ENCODE measurements around the gene ETNK1. TPM values are rescaled to one million over a fixed set of nuclear protein-coding genes. Genes with fewer than 3 reads are reported as not detected.
A peak's percentile ranks its signal among the peaks of the same experiment; 100 is the strongest.

ETNK1 gene, protein sequence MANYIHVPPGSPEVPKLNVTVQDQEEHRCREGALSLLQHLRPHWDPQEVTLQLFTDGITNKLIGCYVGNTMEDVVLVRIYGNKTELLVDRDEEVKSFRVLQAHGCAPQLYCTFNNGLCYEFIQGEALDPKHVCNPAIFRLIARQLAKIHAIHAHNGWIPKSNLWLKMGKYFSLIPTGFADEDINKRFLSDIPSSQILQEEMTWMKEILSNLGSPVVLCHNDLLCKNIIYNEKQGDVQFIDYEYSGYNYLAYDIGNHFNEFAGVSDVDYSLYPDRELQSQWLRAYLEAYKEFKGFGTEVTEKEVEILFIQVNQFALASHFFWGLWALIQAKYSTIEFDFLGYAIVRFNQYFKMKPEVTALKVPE
- total RNA-seq = 64.4 TPM
- polyA plus RNA-seq = 10 to 100 TPM; 20.9 to 24.7 (median 21.6) TPM

GRCh38 chr12:22624870-22625761 lies at the start of gene ETNK1:
TSS of gene ETNK1 (plus strand) at chr12:22625171. CDS start at chr12:22625431, 260 bp downstream.
- Mint-ChIP-seq H3K4me3 (peak within 1 kb of the TSS; percentile 94 to 99 (median 96)), H3K4me1 (peaks cover 36 to 48% (median 41%) of the 10 kb centered on the region in 4 donors), H3K9me3 (peaks cover 0 to 2% (median 0%) of the 10 kb centered on the region in 7 donors), H3K27me3 (peaks cover 29% of the 10 kb centered on the region), H3K36me3 (no peaks in the 10 kb centered on the region), H3K27ac (peak within 1 kb of the TSS; percentile 94 to 100 (median 97))
- H3K4me3 ChIP-seq (ENCODE audit: low read depth, low read length) = peak within 1 kb of the TSS; percentile 94
- peak; percentile 96 to 98 for ATAC-seq (ENCODE audit: low read depth in 2 of 2)
- H3K4me1 ChIP-seq (ENCODE audit: control insufficient read depth, insufficient read depth, low read length, poor library complexity, severe bottlenecking) = peaks cover 26% of the 10 kb centered on the region
- peak; percentile 79 to 89 (median 79) for DNase-seq
- no peaks in the 10 kb centered on the region for H3K36me3 ChIP-seq (ENCODE audit: control insufficient read depth, insufficient read depth, low read length)
- no peaks in the 10 kb centered on the region for H3K9me3 ChIP-seq (ENCODE audit: control insufficient read depth in 2 of 2, low read length in 2 of 2)
- peaks cover 5% of the 10 kb centered on the region for H3K27me3 ChIP-seq (ENCODE audit: control insufficient read depth, insufficient read depth, low read length)
- peak within 1 kb of the TSS; percentile 90 for H3K27ac ChIP-seq (ENCODE audit: insufficient read depth, low read length, poor library complexity, severe bottlenecking)

- Mint-ChIP-seq H3K4me1 (no peaks in the 10 kb centered on the region), H3K9me3 (peaks cover 0 to 2% (median 0%) of the 10 kb centered on the region in 7 donors), H3K36me3 (no peaks in the 10 kb centered on the region), H3K27me3 (peaks cover 6% of the 10 kb centered on the region), H3K4me3 (no peak overlapping the region), H3K27ac (no peak overlapping the region)
- Histone ChIP-seq H3K4me3 (ENCODE audit: low read depth, low read length) (no peak overlapping the region), H3K36me3 (ENCODE audit: control insufficient read depth, insufficient read depth, low read length) (no peaks in the 10 kb centered on the region), H3K9me3 (ENCODE audit: control insufficient read depth in 2 of 2, low read length in 2 of 2) (no peaks in the 10 kb centered on the region), H3K4me1 (ENCODE audit: control insufficient read depth, insufficient read depth, low read length, poor library complexity, severe bottlenecking) (no peaks in the 10 kb centered on the region), H3K27me3 (ENCODE audit: control insufficient read depth, insufficient read depth, low read length) (peaks cover 4% of the 10 kb centered on the region), H3K27ac (ENCODE audit: insufficient read depth, low read length, poor library complexity, severe bottlenecking) (no peak overlapping the region)
- ATAC-seq (ENCODE audit: low read depth in 2 of 2) (no peak), DNase-seq (no peak)
These were observed 48.9 kb upstream of the ETNK1 start for GRCh38 chr12:22576065-22576464.

GRCh38 chr12:22576473-22576872 lies 48.5 kb upstream of the ETNK1 start:
- no peaks in the 10 kb centered on the region for H3K9me3 ChIP-seq (ENCODE audit: control insufficient read depth in 2 of 2, low read length in 2 of 2)
- no peaks in the 10 kb centered on the region for H3K4me1 Mint-ChIP-seq
- peaks cover 6% of the 10 kb centered on the region for H3K27me3 Mint-ChIP-seq
- no peak overlapping the region for H3K27ac ChIP-seq (ENCODE audit: insufficient read depth, low read length, poor library complexity, severe bottlenecking)
- H3K4me3 ChIP-seq (ENCODE audit: low read depth, low read length) = no peak overlapping the region
- H3K9me3 Mint-ChIP-seq = peaks cover 0 to 2% (median 0%) of the 10 kb centered on the region in 7 donors
- H3K27ac Mint-ChIP-seq = no peak overlapping the region
- ATAC-seq (ENCODE audit: low read depth in 2 of 2) (no peak), DNase-seq (no peak)
- H3K4me1 ChIP-seq (ENCODE audit: control insufficient read depth, insufficient read depth, low read length, poor library complexity, severe bottlenecking) = no peaks in the 10 kb centered on the region
- no peaks in the 10 kb centered on the region for H3K36me3 Mint-ChIP-seq
- H3K36me3 ChIP-seq (ENCODE audit: control insufficient read depth, insufficient read depth, low read length) = no peaks in the 10 kb centered on the region
- peaks cover 4% of the 10 kb centered on the region for H3K27me3 ChIP-seq (ENCODE audit: control insufficient read depth, insufficient read depth, low read length)
- no peak overlapping the region for H3K4me3 Mint-ChIP-seq

GRCh38 chr12:22577667-22578066 lies 47.3 kb upstream of the ETNK1 start:
- no peak overlapping the region for H3K4me3 ChIP-seq (ENCODE audit: low read depth, low read length)
- no peaks in the 10 kb centered on the region for H3K4me1 ChIP-seq (ENCODE audit: control insufficient read depth, insufficient read depth, low read length, poor library complexity, severe bottlenecking)
- Mint-ChIP-seq H3K36me3 (no peaks in the 10 kb centered on the region), H3K4me3 (no peak overlapping the region), H3K27me3 (no peaks in the 10 kb centered on the region), H3K27ac (no peak overlapping the region), H3K9me3 (peaks cover 0 to 2% (median 0%) of the 10 kb centered on the region in 7 donors), H3K4me1 (no peaks in the 10 kb centered on the region)
- DNase-seq (no peak), ATAC-seq (ENCODE audit: low read depth in 2 of 2) (no peak)
- no peaks in the 10 kb centered on the region for H3K36me3 ChIP-seq (ENCODE audit: control insufficient read depth, insufficient read depth, low read length)
- no peaks in the 10 kb centered on the region for H3K27me3 ChIP-seq (ENCODE audit: control insufficient read depth, insufficient read depth, low read length)
- no peaks in the 10 kb centered on the region for H3K9me3 ChIP-seq (ENCODE audit: control insufficient read depth in 2 of 2, low read length in 2 of 2)
- no peak overlapping the region for H3K27ac ChIP-seq (ENCODE audit: insufficient read depth, low read length, poor library complexity, severe bottlenecking)

GRCh38 chr12:22578328-22578727 lies 46.6 kb upstream of the ETNK1 start:
- no peaks in the 10 kb centered on the region for H3K4me1 Mint-ChIP-seq
- Histone ChIP-seq H3K27ac (ENCODE audit: insufficient read depth, low read length, poor library complexity, severe bottlenecking) (no peak overlapping the region), H3K9me3 (ENCODE audit: control insufficient read depth in 2 of 2, low read length in 2 of 2) (no peaks in the 10 kb centered on the region), H3K27me3 (ENCODE audit: control insufficient read depth, insufficient read depth, low read length) (no peaks in the 10 kb centered on the region), H3K4me1 (ENCODE audit: control insufficient read depth, insufficient read depth, low read length, poor library complexity, severe bottlenecking) (no peaks in the 10 kb centered on the region), H3K4me3 (ENCODE audit: low read depth, low read length) (no peak overlapping the region), H3K36me3 (ENCODE audit: control insufficient read depth, insufficient read depth, low read length) (no peaks in the 10 kb centered on the region)
- H3K4me3 Mint-ChIP-seq = no peak overlapping the region
- ATAC-seq (ENCODE audit: low read depth in 2 of 2) = no peak
- H3K27me3 Mint-ChIP-seq = no peaks in the 10 kb centered on the region
- H3K9me3 Mint-ChIP-seq = peaks cover 0 to 2% (median 0%) of the 10 kb centered on the region in 7 donors
- no peaks in the 10 kb centered on the region for H3K36me3 Mint-ChIP-seq
- H3K27ac Mint-ChIP-seq = no peak overlapping the region
- DNase-seq = no peak

DNA sequence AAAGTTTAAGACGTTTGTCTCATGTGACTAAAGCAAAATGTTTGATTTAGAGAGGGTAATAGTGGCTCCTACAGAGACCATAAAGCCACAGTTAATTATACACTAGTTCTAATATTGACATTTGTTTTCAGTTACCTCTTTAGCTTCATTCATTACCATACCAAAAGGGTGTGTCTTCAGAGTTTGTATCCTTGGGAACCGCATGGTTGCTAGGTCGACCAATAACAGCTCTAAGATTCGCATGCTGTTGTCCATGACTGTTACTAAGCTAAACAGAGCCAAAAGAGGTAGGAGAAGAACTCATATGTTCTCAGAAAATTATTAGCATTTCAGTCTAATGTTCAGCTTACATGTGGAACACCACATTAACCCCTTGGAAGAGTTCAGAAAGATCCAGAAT lies 36.2 kb upstream of the ETNK1 start:
- H3K27ac ChIP-seq (ENCODE audit: insufficient read depth, low read length, poor library complexity, severe bottlenecking) = no peak overlapping the region
- no peak overlapping the region for H3K4me3 ChIP-seq (ENCODE audit: low read depth, low read length)
- H3K4me1 Mint-ChIP-seq = no peaks in the 10 kb centered on the region
- H3K4me1 ChIP-seq (ENCODE audit: control insufficient read depth, insufficient read depth, low read length, poor library complexity, severe bottlenecking) = no peaks in the 10 kb centered on the region
- no peak overlapping the region for H3K27ac Mint-ChIP-seq
- ATAC-seq (ENCODE audit: low read depth in 2 of 2) (no peak), DNase-seq (no peak)
- H3K27me3 ChIP-seq (ENCODE audit: control insufficient read depth, insufficient read depth, low read length) = no peaks in the 10 kb centered on the region
- H3K9me3 Mint-ChIP-seq = peaks cover 0 to 1% (median 0%) of the 10 kb centered on the region in 7 donors
- H3K4me3 Mint-ChIP-seq = no peak overlapping the region
- H3K9me3 ChIP-seq (ENCODE audit: control insufficient read depth in 2 of 2, low read length in 2 of 2) = no peaks in the 10 kb centered on the region
- no peaks in the 10 kb centered on the region for H3K36me3 Mint-ChIP-seq
- peaks cover 4% of the 10 kb centered on the region for H3K27me3 Mint-ChIP-seq
- H3K36me3 ChIP-seq (ENCODE audit: control insufficient read depth, insufficient read depth, low read length) = no peaks in the 10 kb centered on the region

DNA sequence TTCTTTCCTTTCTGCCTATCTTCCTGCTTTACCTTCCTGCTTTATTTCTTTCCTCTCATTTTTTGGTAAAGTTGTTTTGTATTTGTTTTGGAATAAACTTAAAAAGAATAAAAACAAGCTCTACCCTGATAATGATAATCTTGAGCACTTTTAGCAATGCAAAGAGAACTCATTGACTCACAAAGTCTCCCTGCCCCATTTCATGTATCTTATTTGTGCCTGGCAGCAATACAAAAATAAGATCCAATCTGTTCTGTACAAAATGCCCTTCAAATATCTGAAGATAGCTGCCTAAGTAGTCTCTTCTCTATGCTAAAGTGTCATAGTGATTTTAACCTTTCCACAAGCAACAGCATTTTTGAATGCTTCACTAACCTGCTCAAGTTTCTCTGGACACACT lies 31.1 kb upstream of the ETNK1 start:
- Mint-ChIP-seq H3K27ac (peak overlapping the region in 1 of 3 donors; percentile 18), H3K36me3 (no peaks in the 10 kb centered on the region), H3K4me3 (no peak overlapping the region), H3K27me3 (no peaks in the 10 kb centered on the region), H3K4me1 (peaks cover 9 to 26% (median 18%) of the 10 kb centered on the region in 4 donors), H3K9me3 (peaks cover 0 to 1% (median 0%) of the 10 kb centered on the region in 7 donors)
- Histone ChIP-seq H3K27ac (ENCODE audit: insufficient read depth, low read length, poor library complexity, severe bottlenecking) (no peak overlapping the region), H3K27me3 (ENCODE audit: control insufficient read depth, insufficient read depth, low read length) (no peaks in the 10 kb centered on the region), H3K36me3 (ENCODE audit: control insufficient read depth, insufficient read depth, low read length) (no peaks in the 10 kb centered on the region), H3K4me1 (ENCODE audit: control insufficient read depth, insufficient read depth, low read length, poor library complexity, severe bottlenecking) (peaks cover 9% of the 10 kb centered on the region), H3K9me3 (ENCODE audit: control insufficient read depth in 2 of 2, low read length in 2 of 2) (no peaks in the 10 kb centered on the region), H3K4me3 (ENCODE audit: low read depth, low read length) (no peak overlapping the region)
- DNase-seq (no peak), ATAC-seq (ENCODE audit: low read depth in 2 of 2) (no peak)
